ENCODE measurements around the gene P2RY11.

DNA sequence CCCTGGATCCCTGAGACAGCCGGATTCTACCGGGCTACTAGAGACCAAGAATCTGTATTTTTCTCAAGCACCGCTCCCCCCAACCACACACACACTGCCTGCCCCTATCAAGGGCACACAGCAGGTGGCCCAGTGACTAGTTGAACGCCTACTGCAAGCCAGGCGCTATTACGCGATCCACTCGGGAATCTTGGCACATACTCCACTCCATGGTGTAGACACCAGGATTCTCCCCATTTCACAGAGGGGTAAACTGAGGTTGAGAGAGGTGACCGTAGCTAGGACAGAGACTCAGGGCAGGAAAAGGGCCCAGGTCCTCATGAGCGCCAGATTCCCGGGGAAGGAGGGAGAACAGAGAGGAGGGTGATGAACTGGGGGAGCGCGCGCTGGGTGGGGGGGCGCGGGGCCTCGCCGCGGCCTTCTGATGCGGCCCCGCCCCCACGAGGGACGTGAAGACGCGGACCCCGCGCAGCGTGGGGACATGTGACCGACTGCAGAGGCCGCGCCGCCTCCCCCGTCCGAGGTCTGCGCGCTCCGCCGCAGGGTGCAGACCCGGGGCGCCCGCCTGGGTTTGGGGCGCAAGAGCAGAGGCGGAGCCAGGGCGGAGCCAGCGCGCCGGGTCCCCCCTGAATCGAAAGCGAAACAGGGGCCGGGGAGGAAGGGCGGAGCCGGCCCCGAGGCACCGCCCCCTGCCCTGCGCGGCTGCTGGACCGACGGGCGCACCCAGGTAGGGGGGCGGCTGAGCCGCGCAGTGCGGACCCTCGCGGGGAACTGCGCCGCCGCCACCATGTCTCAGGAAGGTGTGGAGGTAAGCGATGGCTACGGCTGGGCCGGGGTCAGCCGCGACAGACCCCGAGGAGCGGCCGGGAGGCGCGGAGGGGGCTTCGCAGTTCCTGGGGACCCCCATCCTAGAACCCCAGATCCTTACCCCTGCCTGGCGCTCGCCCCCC is 25.6 kb upstream of the P2RY11 start, which contains the start of gene SHFL:
- TF ChIP-seq CTCF (IDR thresholded peaks at IDR 0.05; ENCODE audit: insufficient read depth, low read length, poor library complexity, severe bottlenecking), result no peak
- TF ChIP-seq EZH2phosphoT487 (conservative IDR thresholded peaks at IDR 0.05; ENCODE audit: low read length), result no peak
